ENCODE results near the gene KLHL9.

- no peak for TF ChIP-seq CTCF (IDR thresholded peaks at IDR 0.05)
- no peak for TF ChIP-seq NFIC (IDR thresholded peaks at IDR 0.05; ENCODE audit: borderline replicate concordance)
- no peak for TF ChIP-seq RAD21 (IDR thresholded peaks at IDR 0.05; ENCODE audit: low read length)
- no peak for TF ChIP-seq REST (IDR thresholded peaks at IDR 0.05; ENCODE audit: low read depth, low read length)
- TF ChIP-seq YY1 (IDR thresholded peaks at IDR 0.05; ENCODE audit: low read depth), result no peak
- TF ChIP-seq EP300 (IDR thresholded peaks at IDR 0.05; ENCODE audit: borderline replicate concordance in 1 of 2, low read depth in 1 of 2, low read length in 1 of 2), result no peak
Observed at GRCh38 chr9:21289848-21290247, 45.4 kb downstream of the KLHL9 start.

Data from SK-N-SH (cell line).